Daoy (cell line): ENCODE results near the gene SLC8A3. TPM values are rescaled to one million over a fixed set of nuclear protein-coding genes. Genes with fewer than 3 reads are reported as not detected.

Experiments
- DNase-seq: peaks from one replicate; pipeline ENCODE4 v3.0.0-alpha.2; 2015; ENCODE audit warnings: low read depth
- total RNA-seq: library from RNA; depleted of rRNA; stranded (reverse); fragments of >200 nt; shearing (Covaris generic); gene quantifications from 2 replicates; pipeline ENCODE4 v1.2.3, GENCODE V29; 2014

SLC8A3 gene
- total RNA-seq, 1 experiment from 2014 or later, result 0.40 TPM

GRCh38 chr14:70121521-70121920, 67.2 kb downstream of the SLC8A3 start:
- no peak for DNase-seq

GRCh38 chr14:70118064-70118463, 70.7 kb downstream of the SLC8A3 start:
- DNase-seq, result no peak

GRCh38 chr14:70116278-70116677, 72.5 kb downstream of the SLC8A3 start:
- no peak for DNase-seq

GRCh38 chr14:70114621-70115156, 74.1 kb downstream of the SLC8A3 start:
- DNase-seq, result no peak

GRCh38 chr14:70113211-70113610, 75.5 kb downstream of the SLC8A3 start:
- no peak for DNase-seq

- no peak for DNase-seq
Measured at GRCh38 chr14:70108419-70108818, 80.3 kb downstream of the SLC8A3 start.

- no peak for DNase-seq
Measured at GRCh38 chr14:70107309-70107708, 81.4 kb downstream of the SLC8A3 start.

- DNase-seq, result no peak
Measured at GRCh38 chr14:70100071-70100470, 88.7 kb downstream of the SLC8A3 start.

GRCh38 chr14:70098250-70098809, 90.4 kb downstream of the SLC8A3 start:
- DNase-seq, result no peak

- no peak for DNase-seq
Measured at GRCh38 chr14:70097576-70098249, 91.0 kb downstream of the SLC8A3 start.

- peak; percentile 29 for DNase-seq
Measured at GRCh38 chr14:70096866-70097265, 91.9 kb downstream of the SLC8A3 start.

GRCh38 chr14:70094631-70095030, 94.1 kb downstream of the SLC8A3 start:
- DNase-seq, result no peak

GRCh38 chr14:70094106-70094505, 94.6 kb downstream of the SLC8A3 start:
- no peak for DNase-seq

- DNase-seq, result no peak
Measured at GRCh38 chr14:70093156-70093555, 95.6 kb downstream of the SLC8A3 start.

GRCh38 chr14:70087380-70087697, 101.4 kb downstream of the SLC8A3 start:
- DNase-seq, result no peak

- peak; percentile 61 for DNase-seq
Measured at GRCh38 chr14:70086685-70087379, 101.9 kb downstream of the SLC8A3 start.

- no peak for DNase-seq
Measured at GRCh38 chr14:70084226-70084625, 104.5 kb downstream of the SLC8A3 start.

GRCh38 chr14:70082394-70082793, 106.4 kb downstream of the SLC8A3 start:
- DNase-seq, result no peak

- DNase-seq, result no peak
Measured at GRCh38 chr14:70080076-70080475, 108.7 kb downstream of the SLC8A3 start.

- DNase-seq, result no peak
Measured at GRCh38 chr14:70078329-70078728, 110.4 kb downstream of the SLC8A3 start.

- no peak for DNase-seq
Measured at GRCh38 chr14:70077720-70078119, 111.0 kb downstream of the SLC8A3 start.

GRCh38 chr14:70077005-70077404, 111.7 kb downstream of the SLC8A3 start:
- no peak for DNase-seq

- DNase-seq, result peak; percentile 80
Measured at GRCh38 chr14:70073924-70074566, 114.7 kb downstream of the SLC8A3 start.
